NCI-H187 (cell line): ENCODE data around the gene B3GNT4.
A peak's percentile ranks its signal among the peaks of the same experiment; 100 is the strongest.
"Not testable (repeated sequence)": the region's sequence is repeated elsewhere in the genome, so short reads cannot be mapped to it uniquely, and the experiment has no call there.

Experiments used
- DNase-seq, 2 experiments: peaks; one replicate each; lab custom pipeline; 2025; lab: John Stamatoyannopoulos, UW

The B3GNT4 gene

GRCh38 chr12:122203301-122204166, at the start of gene B3GNT4:
Gene B3GNT4 (plus strand): TSS chr12:122203709. CDS start chr12:122204619, 910 bp downstream.
- peak; percentile 34 to 49 for DNase-seq

GRCh38 chr12:122155705-122156104, 47.8 kb upstream of the B3GNT4 start:
- DNase-seq, result no peak

- DNase-seq, result no peak
These were observed 44.7 kb upstream of the B3GNT4 start for GRCh38 chr12:122158700-122159285.

GRCh38 chr12:122159882-122160281, 43.6 kb upstream of the B3GNT4 start:
- DNase-seq, result no peak

- no peak for DNase-seq
These were observed 42.7 kb upstream of the B3GNT4 start for GRCh38 chr12:122160761-122161160.

GRCh38 chr12:122161682-122162081, 41.8 kb upstream of the B3GNT4 start:
- DNase-seq, result no peak

- DNase-seq, result no peak
These were observed 40.5 kb upstream of the B3GNT4 start for GRCh38 chr12:122162976-122163375.

GRCh38 chr12:122166422-122167349, 36.8 kb upstream of the B3GNT4 start:
- DNase-seq, result no peak

GRCh38 chr12:122167356-122167925, 36.1 kb upstream of the B3GNT4 start:
- DNase-seq, result no peak

- DNase-seq, result no peak
These were observed 35.0 kb upstream of the B3GNT4 start for GRCh38 chr12:122168492-122168891.

- no peak for DNase-seq
These were observed 32.1 kb upstream of the B3GNT4 start for GRCh38 chr12:122171399-122171798.

GRCh38 chr12:122172262-122172939, 31.1 kb upstream of the B3GNT4 start:
- no peak for DNase-seq

- DNase-seq, result peak in 1 of 2 experiments; percentile 56
These were observed 29.2 kb upstream of the B3GNT4 start, which contains the start of gene IL31 for GRCh38 chr12:122174155-122174845. Gene IL31 (minus strand): TSS chr12:122174221. CDS start chr12:122174172, 49 bp downstream.

GRCh38 chr12:122176473-122176872, 27.0 kb upstream of the B3GNT4 start:
- not testable (repeated sequence) for DNase-seq

- peak in 1 of 2 experiments; percentile 74 for DNase-seq
These were observed 20.5 kb upstream of the B3GNT4 start, which contains the start of gene LRRC43 for GRCh38 chr12:122182887-122183587. Gene LRRC43 (plus strand): TSS chr12:122183123. CDS start chr12:122183145, 22 bp downstream.

- no peak for DNase-seq
These were observed 19.9 kb upstream of the B3GNT4 start for GRCh38 chr12:122183588-122183940.

GRCh38 chr12:122184517-122184916, 19.0 kb upstream of the B3GNT4 start:
- no peak for DNase-seq

- no peak for DNase-seq
These were observed 18.4 kb upstream of the B3GNT4 start for GRCh38 chr12:122185079-122185478.

GRCh38 chr12:122185494-122186082, 17.9 kb upstream of the B3GNT4 start:
- DNase-seq, result no peak
